Thyroid gland (tissue), 4 donors: ENCODE results near the gene PKM.

Experiments
- CTCF ChIP-seq, 6 experiments: fragments of 200-600 bp in 3 of 6; fragments of 450-650 bp in 3 of 6; sonication (generic) in 3 of 6; IDR thresholded peaks; one replicate each; pipeline ENCODE4 v1.5.1; 2016 to 2019; ENCODE audit warnings: antibody characterized with exemption in 6 of 6, mild to moderate bottlenecking in 2 of 6, inconsistent platforms in 1 of 6, moderate library complexity in 1 of 6
- POLR2A ChIP-seq, 2 donors: fragments of 450-650 bp; IDR thresholded peaks; one replicate each; pipeline ENCODE4 v1.6.1; 2017; ENCODE audit warnings: antibody characterized with exemption in 2 of 2, mild to moderate bottlenecking in 2 of 2, moderate library complexity in 1 of 2

- TF ChIP-seq CTCF (IDR thresholded peaks at IDR 0.05) = no peak
- no peak for TF ChIP-seq POLR2A (IDR thresholded peaks at IDR 0.05)
These were observed 48.7 kb downstream of the PKM start for GRCh38 chr15:72182244-72182643.
